ENCODE data around the gene EFNA2. TPM values are rescaled to one million over a fixed set of nuclear protein-coding genes. Genes with fewer than 3 reads are reported as not detected.

Gene EFNA2
- total RNA-seq, 1 experiment from 2014 or later, result 12.2 TPM

- H3K9me3 ChIP-seq (ENCODE audit: control insufficient read depth in 1 of 2, insufficient read depth in 1 of 2, low read depth in 1 of 2, low read length in 2 of 2), result no peaks in the 10 kb centered on the region
- H3K9ac ChIP-seq (ENCODE audit: low read length), result peak overlapping the region; percentile 99
- no TSS peak for BruUV-seq (replicated peaks)
- peaks cover 45 to 74% of the 10 kb centered on the region in 2 experiments for H3K4me1 ChIP-seq (ENCODE audit: control insufficient read depth in 1 of 2, insufficient read depth in 2 of 2, low read length in 2 of 2)
- H3K9me2 ChIP-seq (ENCODE audit: insufficient read depth), result no peaks in the 10 kb centered on the region
- peak overlapping the region; percentile 100 for H3K27ac ChIP-seq (ENCODE audit: low read depth, low read length)
- DNase-seq (ENCODE audit: low read depth, low spot score), result peak; percentile 89
- H3K27me3 ChIP-seq (ENCODE audit: insufficient read depth, low read length), result no peaks in the 10 kb centered on the region
- peak overlapping the region; percentile 99 for H3K4me2 ChIP-seq (ENCODE audit: low read length)
- no peak overlapping the region for H2AFZ ChIP-seq (ENCODE audit: low read depth, low read length, poor library complexity, severe bottlenecking)
- TF ChIP-seq ZBTB33 (IDR thresholded peaks at IDR 0.05; ENCODE audit: extremely low read depth, insufficient replicate concordance, low read length) (peak; percentile 18), SIN3A (IDR thresholded peaks at IDR 0.05; ENCODE audit: low read depth) (peak; percentile 95), POLR2AphosphoS5 (IDR thresholded peaks at IDR 0.05; ENCODE audit: low read depth, low read length) (peak; percentile 92), POLR2A (IDR thresholded peaks at IDR 0.05; ENCODE audit: borderline replicate concordance, extremely low read depth, insufficient read depth, insufficient read length) (peak; percentile 43), EGR1 (IDR thresholded peaks at IDR 0.05; ENCODE audit: low read depth) (peak; percentile 74; the same call in 1 of the 2 replicates), CEBPB (IDR thresholded peaks at IDR 0.05; ENCODE audit: low read depth) (no peak)
- ChIA-PET RAD21 (ENCODE audit: low non-redundant PET in 1 of 2, low total read pairs in 2 of 2, uncharacterized antibody in 2 of 2, unreplicated experiment in 2 of 2) (no interaction called here), POLR2A (interaction anchor here (0.7 to 1.0 kb wide), 2 partner anchors 16 to 17 kb away, joined by 3 read pairs; no protein-coding TSS in a partner anchor), CTCF (interaction anchor here (1.0 kb wide), 1 partner anchor 17 kb away, joined by 7 read pairs; no protein-coding TSS in a partner anchor)
- peaks cover 8% of the 10 kb centered on the region; the same call in 1 of the 2 replicates for H4K20me1 ChIP-seq (ENCODE audit: insufficient read depth)
- H3K4me3 ChIP-seq (replicated peaks in 1 of 2; ENCODE audit: low read depth in 1 of 2, low read length in 2 of 2), result peak overlapping the region; percentile 68 to 74
- H3K36me3 ChIP-seq (ENCODE audit: control insufficient read depth in 1 of 2, insufficient read depth in 2 of 2, low read length in 2 of 2), result peaks cover 11 to 28% of the 10 kb centered on the region in 2 experiments
- peak; percentile 45 for ATAC-seq
- peaks cover 59% of the 10 kb centered on the region for H3K79me2 ChIP-seq (ENCODE audit: insufficient read depth, low read length)
- intact Hi-C loops (cut with micrococcal nuclease), result loop anchor here (1.0 to 10.0 kb wide), 3 partner anchors 17 to 455 kb away; partner anchors contain the start of genes CNN2, PTBP1, RNU6-2 and TMEM259
Observed at GRCh38 chr19:1249298-1249989, 36.2 kb upstream of the EFNA2 start.
